HepG2 (cell line): ENCODE measurements around the gene TMEM61. TPM values are rescaled to one million over a fixed set of nuclear protein-coding genes. Genes with fewer than 3 reads are reported as not detected.
A peak's percentile ranks its signal among the peaks of the same experiment; 100 is the strongest.

Source experiments
- AKAP8 ChIP-seq: sonication (generic); formaldehyde crosslinking; IDR thresholded peaks from 2 replicates; pipeline ENCODE4 v1.5.1; 2020; ENCODE audit warnings: mild to moderate bottlenecking, missing genetic modification reagents
- EZH2 ChIP-seq: conservative IDR thresholded peaks from 2 replicates; pipeline ENCODE4 v1.6.1; 2012; ENCODE audit warnings: mild to moderate bottlenecking, low read depth, low read length, moderate library complexity
- GLI4 ChIP-seq: sonication (generic); formaldehyde crosslinking; IDR thresholded peaks from 2 replicates; pipeline ENCODE4 v1.5.1; 2020; ENCODE audit warnings: missing genetic modification reagents, mild to moderate bottlenecking, moderate library complexity, borderline replicate concordance
- HES4 ChIP-seq: sonication (generic); formaldehyde crosslinking; IDR thresholded peaks from 2 replicates; pipeline ENCODE4 v1.9.0; 2021; ENCODE audit warnings: mild to moderate bottlenecking, missing genetic modification reagents, borderline replicate concordance
- KDM5A ChIP-seq: fragments of 200-600 bp; sonication (generic); IDR thresholded peaks from 2 replicates; pipeline ENCODE4 v1.7.0; 2018; ENCODE audit warnings: antibody characterized with exemption, mild to moderate bottlenecking, low read length, borderline replicate concordance
- MED8 ChIP-seq: sonication (generic); formaldehyde crosslinking; IDR thresholded peaks from 2 replicates; pipeline ENCODE4 v1.8.1; 2023; ENCODE audit warnings: mild to moderate bottlenecking, missing genetic modification reagents; ENCODE audit not compliant: insufficient replicate concordance
- MXD4 ChIP-seq: IDR thresholded peaks from 2 replicates; pipeline ENCODE4 v1.6.1; 2016; ENCODE audit warnings: mild to moderate bottlenecking, missing biosample characterization, missing genetic modification reagents
- POLR2G ChIP-seq: fragments of 200-400 bp; formaldehyde crosslinking; IDR thresholded peaks from 2 replicates; pipeline ENCODE4 v1.6.1; 2018; ENCODE audit warnings: mild to moderate bottlenecking, low read depth, low read length, moderate library complexity
- RNF219 ChIP-seq: sonication (generic); formaldehyde crosslinking; IDR thresholded peaks from 2 replicates; pipeline ENCODE4 v1.5.0; 2020; ENCODE audit warnings: mild to moderate bottlenecking, missing genetic modification reagents
- SETDB1 ChIP-seq: sonication (generic); formaldehyde crosslinking; IDR thresholded peaks from 2 replicates; pipeline ENCODE4 v1.5.1; 2020; ENCODE audit warnings: missing genetic modification reagents, mild to moderate bottlenecking, borderline replicate concordance
- SOX5 ChIP-seq: IDR thresholded peaks from 2 replicates; pipeline ENCODE4 v1.6.1; 2016; ENCODE audit warnings: borderline replicate concordance
- STAG1 ChIP-seq: sonication (generic); formaldehyde crosslinking; IDR thresholded peaks from 2 replicates; pipeline ENCODE4 v1.4.0; 2020; ENCODE audit warnings: missing genetic modification reagents
- ZBTB26 ChIP-seq: IDR thresholded peaks from 2 replicates; pipeline ENCODE4 v1.6.1; 2016; ENCODE audit warnings: missing compliant biosample characterization, missing genetic modification reagents, borderline replicate concordance
- ZNF432 ChIP-seq: sonication (generic); formaldehyde crosslinking; IDR thresholded peaks from 2 replicates; pipeline ENCODE4 v1.5.0; 2020; ENCODE audit warnings: missing genetic modification reagents, mild to moderate bottlenecking, borderline replicate concordance
- ZNF558 ChIP-seq: sonication (generic); formaldehyde crosslinking; IDR thresholded peaks from 2 replicates; pipeline ENCODE4 v1.9.0; 2022; ENCODE audit warnings: mild to moderate bottlenecking, missing genetic modification reagents, borderline replicate concordance
- ZNF589 ChIP-seq: sonication (generic); formaldehyde crosslinking; conservative IDR thresholded peaks from 2 replicates; pipeline ENCODE4 v1.8.0; 2022; ENCODE audit warnings: mild to moderate bottlenecking, moderate library complexity, missing genetic modification reagents
- ZNF619 ChIP-seq: sonication (generic); formaldehyde crosslinking; IDR thresholded peaks from 2 replicates; pipeline ENCODE4 v1.4.0; 2020; ENCODE audit warnings: mild to moderate bottlenecking, missing genetic modification reagents
- ZNF772 ChIP-seq: sonication (generic); formaldehyde crosslinking; IDR thresholded peaks from 2 replicates; pipeline ENCODE4 v1.5.0; 2020; ENCODE audit warnings: mild to moderate bottlenecking, missing genetic modification reagents
- ZNF841 ChIP-seq: sonication (generic); formaldehyde crosslinking; IDR thresholded peaks from 2 replicates; pipeline ENCODE4 v1.8.1; 2023; ENCODE audit warnings: missing genetic modification reagents, borderline replicate concordance
- polyA plus RNA-seq, 8 experiments: library from polyadenylated mRNA; depleted of rRNA in 3 of 8; stranded (reverse) in 7 of 8; unstranded in 1 of 8; fragments of >200 nt; fragmentation: Illumina TruSeq in 4 of 8; extraction: Trizol in 4 of 8; gene quantifications; 2 replicates each; pipeline versions ENCODE4 v1.2.1 to v1.2.3, GENCODE V29; 2011 to 2016; ENCODE audit warnings: low read depth in 4 of 8, missing spikeins in 1 of 8, mixed read lengths in 1 of 8; ENCODE audit not compliant: insufficient read depth in 1 of 8
- total RNA-seq, 5 experiments: library from RNA; depleted of rRNA; stranded (reverse); fragments of >200 nt; fragmentation: Illumina TruSeq; extraction: Trizol; gene quantifications; 2 replicates each; pipeline ENCODE4 v1.2.3, GENCODE V29; 2016; ENCODE audit warnings: low read depth in 1 of 5
- TF ChIP-seq, protein P1 (sequence below): sonication (generic); formaldehyde crosslinking; conservative IDR thresholded peaks from 2 replicates; pipeline ENCODE4 v1.4.0; 2020; ENCODE audit warnings: missing genetic modification reagents
- TF ChIP-seq, protein P2 (sequence below): sonication (generic); formaldehyde crosslinking; IDR thresholded peaks from 2 replicates; pipeline ENCODE4 v1.8.0; 2022; ENCODE audit warnings: missing genetic modification reagents, mild to moderate bottlenecking, borderline replicate concordance

TMEM61 gene
- total and polyA plus RNA-seq, 2 of the 13 experiments (the other 11 are each of a cell fraction or from before 2014, with no cell fraction given): not detected

- TF ChIP-seq, protein P1, sequence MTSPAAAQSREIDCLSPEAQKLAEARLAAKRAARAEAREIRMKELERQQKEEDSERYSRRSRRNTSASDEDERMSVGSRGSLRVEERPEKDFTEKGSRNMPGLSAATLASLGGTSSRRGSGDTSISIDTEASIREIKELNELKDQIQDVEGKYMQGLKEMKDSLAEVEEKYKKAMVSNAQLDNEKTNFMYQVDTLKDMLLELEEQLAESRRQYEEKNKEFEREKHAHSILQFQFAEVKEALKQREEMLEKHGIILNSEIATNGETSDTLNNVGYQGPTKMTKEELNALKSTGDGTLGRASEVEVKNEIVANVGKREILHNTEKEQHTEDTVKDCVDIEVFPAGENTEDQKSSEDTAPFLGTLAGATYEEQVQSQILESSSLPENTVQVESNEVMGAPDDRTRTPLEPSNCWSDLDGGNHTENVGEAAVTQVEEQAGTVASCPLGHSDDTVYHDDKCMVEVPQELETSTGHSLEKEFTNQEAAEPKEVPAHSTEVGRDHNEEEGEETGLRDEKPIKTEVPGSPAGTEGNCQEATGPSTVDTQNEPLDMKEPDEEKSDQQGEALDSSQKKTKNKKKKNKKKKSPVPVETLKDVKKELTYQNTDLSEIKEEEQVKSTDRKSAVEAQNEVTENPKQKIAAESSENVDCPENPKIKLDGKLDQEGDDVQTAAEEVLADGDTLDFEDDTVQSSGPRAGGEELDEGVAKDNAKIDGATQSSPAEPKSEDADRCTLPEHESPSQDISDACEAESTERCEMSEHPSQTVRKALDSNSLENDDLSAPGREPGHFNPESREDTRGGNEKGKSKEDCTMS (CRISPR knock-in tag): no peak
- TF ChIP-seq MED8: peak; percentile 85
- no peak for TF ChIP-seq EZH2
- TF ChIP-seq MXD4: peak; percentile 88; the same call in 1 of the 2 replicates
- peak; percentile 58 for TF ChIP-seq SOX5 (CRISPR knock-in tag)
- peak; percentile 87 for TF ChIP-seq POLR2G
- peak; percentile 93; the same call in 1 of the 2 replicates for TF ChIP-seq HES4
- TF ChIP-seq ZNF619: no peak; the same call in 1 of the 2 replicates
- peak; percentile 36; the same call in 1 of the 2 replicates for TF ChIP-seq ZBTB26 (CRISPR knock-in tag)
- peak; percentile 88; the same call in 1 of the 2 replicates for TF ChIP-seq ZNF772 (CRISPR knock-in tag)
- peak; percentile 97; the same call in 1 of the 2 replicates for TF ChIP-seq GLI4 (CRISPR knock-in tag)
- 0 out of 2 replicates have a peak, but pooled peaks have one; percentile 68 for TF ChIP-seq ZNF589 (CRISPR knock-in tag)
- TF ChIP-seq KDM5A: no peak
- no peak for TF ChIP-seq SETDB1 (CRISPR knock-in tag)
- TF ChIP-seq ZNF841 (CRISPR knock-in tag): no peak
- TF ChIP-seq RNF219: no peak
- no peak for TF ChIP-seq ZNF432 (CRISPR knock-in tag)
- no peak for TF ChIP-seq AKAP8 (CRISPR knock-in tag)
- TF ChIP-seq, protein P2, sequence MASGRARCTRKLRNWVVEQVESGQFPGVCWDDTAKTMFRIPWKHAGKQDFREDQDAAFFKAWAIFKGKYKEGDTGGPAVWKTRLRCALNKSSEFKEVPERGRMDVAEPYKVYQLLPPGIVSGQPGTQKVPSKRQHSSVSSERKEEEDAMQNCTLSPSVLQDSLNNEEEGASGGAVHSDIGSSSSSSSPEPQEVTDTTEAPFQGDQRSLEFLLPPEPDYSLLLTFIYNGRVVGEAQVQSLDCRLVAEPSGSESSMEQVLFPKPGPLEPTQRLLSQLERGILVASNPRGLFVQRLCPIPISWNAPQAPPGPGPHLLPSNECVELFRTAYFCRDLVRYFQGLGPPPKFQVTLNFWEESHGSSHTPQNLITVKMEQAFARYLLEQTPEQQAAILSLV (CRISPR knock-in tag): peak; percentile 94
- no peak for TF ChIP-seq STAG1
- peak; percentile 26 for TF ChIP-seq ZNF558 (CRISPR knock-in tag)
Observed at GRCh38 chr1:55039342-55040082, 59.1 kb downstream of the TMEM61 start, which contains the start of gene PCSK9 (continued).
